ENCODE results near the gene GXYLT2. TPM values are rescaled to one million over a fixed set of nuclear protein-coding genes. Genes with fewer than 3 reads are reported as not detected.
A peak's percentile ranks its signal among the peaks of the same experiment; 100 is the strongest.

The GXYLT2 gene
- total and polyA plus RNA-seq, 3 donors from 2014 or later, result 9.7 to 27.8 (median 17.6) TPM

DNA sequence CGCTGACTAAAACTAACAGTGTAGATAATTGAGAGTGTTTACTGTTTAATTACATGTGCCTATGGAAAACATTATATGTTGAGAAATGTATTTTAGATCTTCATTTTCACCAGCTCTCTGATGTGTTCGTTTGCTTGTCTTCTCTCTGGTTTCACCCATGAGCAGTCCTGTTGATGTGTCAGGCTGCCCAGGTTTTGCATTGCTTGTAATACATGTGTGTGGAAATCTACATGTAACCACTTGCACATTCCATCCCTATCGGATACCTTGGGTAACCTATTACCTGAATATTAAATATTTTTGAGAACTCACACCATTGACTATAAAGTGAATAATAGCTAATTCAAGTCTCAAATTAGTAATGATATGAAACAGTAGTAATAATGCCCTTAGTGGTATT is 121.9 kb downstream of the GXYLT2 start:
- Histone ChIP-seq H3K4me1 (peaks cover 9% of the 10 kb centered on the region), H3K36me3 (ENCODE audit: low read depth, missing control alignments) (no peaks in the 10 kb centered on the region), H3K4me3 (no peak overlapping the region), H3K9me3 (no peaks in the 10 kb centered on the region), H3K27me3 (no peaks in the 10 kb centered on the region), H3K27ac (no peak overlapping the region)
- TF ChIP-seq CTCF (IDR thresholded peaks at IDR 0.05) (no peak), POLR2A (IDR thresholded peaks at IDR 0.05) (no peak)
- WGBS, 2 donors, result 70 to 74% methylated on average over 3 of the region's 3 CpGs
- DNase-seq, result no peak
- intact Hi-C loops (cut with DNase I; ENCODE audit: low total_unique reads), result no loop called here

- peak; percentile 65 for DNase-seq
- Histone ChIP-seq H3K36me3 (ENCODE audit: low read depth, missing control alignments) (no peaks in the 10 kb centered on the region), H3K4me3 (no peak overlapping the region), H3K4me1 (peaks cover 9% of the 10 kb centered on the region), H3K9me3 (no peaks in the 10 kb centered on the region), H3K27me3 (no peaks in the 10 kb centered on the region), H3K27ac (no peak overlapping the region)
- intact Hi-C loops (cut with DNase I; ENCODE audit: low total_unique reads), result no loop called here
- 69 to 76% methylated on average over 6 of the region's 6 CpGs for WGBS, 2 donors
- TF ChIP-seq POLR2A (IDR thresholded peaks at IDR 0.05) (no peak), CTCF (IDR thresholded peaks at IDR 0.05) (no peak)
Measured at GRCh38 chr3:73010158-73010557, 122.3 kb downstream of the GXYLT2 start.

GRCh38 chr3:73018298-73018697 is 130.5 kb downstream of the GXYLT2 start:
- WGBS, 2 donors, result 90 to 91% methylated on average over 4 of the region's 4 CpGs
- no peak overlapping the region for H3K27ac ChIP-seq
- no peak for DNase-seq
- H3K36me3 ChIP-seq (ENCODE audit: low read depth, missing control alignments), result no peaks in the 10 kb centered on the region
- TF ChIP-seq POLR2A (IDR thresholded peaks at IDR 0.05), result no peak
- TF ChIP-seq CTCF (IDR thresholded peaks at IDR 0.05), result no peak
- no peak overlapping the region for H3K4me3 ChIP-seq
- H3K27me3 ChIP-seq, result no peaks in the 10 kb centered on the region
- H3K9me3 ChIP-seq, result no peaks in the 10 kb centered on the region
- H3K4me1 ChIP-seq, result no peaks in the 10 kb centered on the region
- intact Hi-C loops (cut with DNase I; ENCODE audit: low total_unique reads), result no loop called here

GRCh38 chr3:73018790-73019441 is 131.1 kb downstream of the GXYLT2 start:
- Histone ChIP-seq H3K9me3 (no peaks in the 10 kb centered on the region), H3K4me3 (no peak overlapping the region), H3K27ac (no peak overlapping the region), H3K27me3 (no peaks in the 10 kb centered on the region), H3K4me1 (no peaks in the 10 kb centered on the region), H3K36me3 (ENCODE audit: low read depth, missing control alignments) (no peaks in the 10 kb centered on the region)
- 73 to 82% methylated on average over 5 of the region's 5 CpGs for WGBS, 2 donors
- intact Hi-C loops (cut with DNase I; ENCODE audit: low total_unique reads), result no loop called here
- no peak for DNase-seq
- TF ChIP-seq CTCF (IDR thresholded peaks at IDR 0.05) (no peak), POLR2A (IDR thresholded peaks at IDR 0.05) (no peak)

DNA sequence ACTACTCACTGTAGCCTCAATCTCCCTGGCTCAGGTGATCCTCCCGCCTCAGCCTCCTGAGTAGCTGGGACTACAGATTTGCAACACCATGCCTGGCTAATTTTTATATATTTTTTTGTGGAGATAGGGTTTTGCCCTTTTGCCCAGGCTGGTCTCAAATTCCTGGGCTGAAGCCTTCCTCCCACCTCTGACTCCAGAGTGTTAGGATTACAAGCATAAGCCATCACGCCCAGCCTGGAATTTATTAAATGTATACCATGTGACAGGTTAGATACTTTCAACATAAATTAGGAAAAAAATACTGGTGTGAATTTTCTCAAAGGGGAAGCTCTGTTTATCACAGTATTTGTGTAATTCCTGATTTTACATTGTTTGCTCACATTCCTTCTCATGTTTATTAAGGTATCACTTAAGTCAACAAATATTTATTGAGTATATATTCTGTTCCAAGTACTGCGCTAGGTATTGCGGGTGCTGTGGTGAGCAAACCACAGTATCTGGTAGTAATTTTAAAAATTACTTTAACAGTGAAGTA is 133.5 kb downstream of the GXYLT2 start:
- DNase-seq, result no peak
- Histone ChIP-seq H3K9me3 (no peaks in the 10 kb centered on the region), H3K36me3 (ENCODE audit: low read depth, missing control alignments) (no peaks in the 10 kb centered on the region), H3K4me1 (no peaks in the 10 kb centered on the region), H3K27me3 (no peaks in the 10 kb centered on the region), H3K27ac (no peak overlapping the region), H3K4me3 (no peak overlapping the region)
- intact Hi-C loops (cut with DNase I; ENCODE audit: low total_unique reads), result no loop called here
- 75 to 84% methylated on average over 4 of the region's 4 CpGs for WGBS, 2 donors
- TF ChIP-seq CTCF (IDR thresholded peaks at IDR 0.05), result no peak
- TF ChIP-seq POLR2A (IDR thresholded peaks at IDR 0.05), result no peak
